GF-D8 (cell line): ENCODE results near the gene LIPM.

ENCODE experiments used
- DNase-seq: peaks from one replicate; lab custom pipeline; 2025; lab: John Stamatoyannopoulos, UW

Gene LIPM

DNA sequence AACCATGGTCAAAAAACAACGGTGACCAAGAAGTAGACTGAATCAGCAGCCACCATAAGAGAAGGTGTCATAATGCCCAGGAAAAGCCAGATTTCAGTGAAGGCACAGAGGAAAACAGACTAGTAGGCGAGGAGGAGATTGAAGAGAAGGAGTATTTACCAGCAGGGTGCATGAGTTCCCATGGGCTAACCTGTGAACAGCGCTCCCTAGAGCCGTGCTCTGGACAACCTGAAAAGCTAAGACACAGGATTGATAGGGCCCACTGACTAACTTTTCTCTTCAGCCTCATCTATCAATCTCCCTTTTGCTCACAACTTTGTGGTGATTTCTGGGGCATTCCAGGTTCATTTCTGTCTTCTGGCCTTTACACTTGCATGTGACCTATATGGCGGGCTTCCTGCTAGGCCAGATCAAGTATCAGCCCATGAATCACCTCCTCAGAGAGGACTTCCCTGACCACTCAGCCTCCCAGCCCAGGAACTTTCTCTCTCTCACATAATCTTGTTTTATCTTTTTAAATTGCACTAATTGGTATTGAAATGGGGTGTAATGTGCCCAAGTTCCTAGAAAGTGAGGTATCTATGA lies 36.3 kb downstream of the LIPM start:
- DNase-seq: no peak

DNA sequence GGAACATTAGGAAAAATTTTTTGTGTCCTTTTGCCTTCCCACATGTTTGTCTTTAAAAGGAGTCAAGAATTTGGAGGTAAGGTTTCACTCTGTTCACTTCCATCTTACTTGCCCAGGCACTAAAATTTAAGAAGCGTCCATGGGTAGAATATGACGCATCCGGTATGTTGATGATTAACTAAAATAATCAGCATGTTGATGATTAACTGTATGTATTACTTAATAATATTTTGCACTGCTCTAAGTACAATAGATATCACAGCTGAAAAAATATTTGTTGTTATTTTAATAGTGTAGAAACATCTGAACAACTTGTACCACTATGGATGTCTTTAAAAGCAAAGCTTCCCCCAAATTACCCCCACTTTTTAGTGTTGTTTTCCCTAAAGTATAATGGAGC lies 37.6 kb downstream of the LIPM start:
- no peak for DNase-seq

DNA sequence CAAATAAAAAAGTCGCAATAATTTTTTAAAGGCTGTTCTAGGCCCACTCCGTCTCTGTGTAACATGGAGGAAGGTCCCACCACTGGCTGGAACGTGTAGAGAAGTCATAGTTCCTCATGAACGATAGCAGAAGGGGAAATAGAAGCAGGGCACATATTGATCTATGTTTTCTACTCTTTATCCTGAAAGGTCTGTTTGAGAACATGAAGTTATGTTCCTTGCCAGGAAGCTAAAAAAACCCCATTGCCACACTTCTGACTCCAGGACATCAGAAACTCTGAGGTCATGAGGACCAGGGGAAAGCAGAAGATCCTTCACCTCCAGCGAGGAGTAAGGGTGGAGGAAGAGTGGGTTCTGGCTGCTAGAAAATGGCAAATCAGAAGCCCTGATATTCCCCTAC lies 38.4 kb downstream of the LIPM start:
- DNase-seq: no peak

DNA sequence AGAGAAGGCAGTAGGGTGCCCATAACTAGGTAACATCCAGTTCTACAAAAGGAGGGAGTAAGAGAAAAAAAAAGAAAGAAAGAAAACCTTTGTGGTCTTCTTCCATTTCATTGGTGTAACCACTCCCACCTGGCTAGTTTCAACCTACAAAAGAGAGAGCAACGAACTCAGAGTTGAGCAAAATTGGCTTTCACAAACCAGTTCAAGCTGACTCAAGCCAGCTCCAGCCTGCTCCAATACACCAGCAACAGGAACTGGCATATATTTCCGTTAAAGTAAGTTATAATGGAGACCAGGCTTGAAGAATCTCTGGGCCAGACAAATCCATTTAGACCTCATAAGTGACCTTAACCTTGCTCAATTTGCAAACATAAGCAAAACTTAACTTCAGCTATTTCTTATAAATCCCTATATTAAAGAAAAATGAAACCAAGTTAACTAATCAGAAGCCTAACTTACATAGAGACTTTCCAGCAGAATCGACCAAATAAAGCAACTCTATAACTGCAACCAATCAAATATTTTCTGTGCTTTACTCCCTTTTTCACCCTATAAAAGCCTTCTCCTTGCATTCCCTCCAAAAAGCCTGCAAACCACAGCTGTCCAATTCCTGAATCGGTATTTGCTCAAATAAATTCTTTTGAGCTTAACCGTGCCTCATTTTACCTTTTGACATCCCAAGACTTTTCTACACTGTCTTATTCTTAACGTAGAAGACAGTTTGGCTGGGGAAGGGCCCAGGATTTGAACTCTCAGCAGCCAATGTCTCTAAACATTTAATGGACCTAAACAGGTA lies 39.0 kb downstream of the LIPM start:
- DNase-seq: no peak

DNA sequence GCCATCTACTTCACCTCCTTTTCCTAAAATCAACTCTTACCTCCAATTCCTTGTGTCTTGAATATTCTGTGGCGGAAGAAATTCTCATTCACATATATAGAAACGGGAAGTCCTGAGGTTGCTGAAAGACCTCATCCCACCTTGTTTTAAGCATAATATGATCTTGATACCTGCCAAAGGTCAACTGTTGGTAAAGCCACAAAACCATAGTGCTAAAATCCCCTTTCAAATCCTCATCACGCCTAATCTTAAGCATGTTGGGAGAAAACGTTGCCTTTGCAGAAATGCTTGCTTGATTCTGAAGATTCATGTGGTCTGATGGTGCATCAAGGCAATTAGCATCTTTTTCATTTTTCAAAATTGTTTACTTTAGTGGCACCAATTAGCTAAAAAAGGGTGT lies 40.6 kb downstream of the LIPM start:
- no peak for DNase-seq

DNA sequence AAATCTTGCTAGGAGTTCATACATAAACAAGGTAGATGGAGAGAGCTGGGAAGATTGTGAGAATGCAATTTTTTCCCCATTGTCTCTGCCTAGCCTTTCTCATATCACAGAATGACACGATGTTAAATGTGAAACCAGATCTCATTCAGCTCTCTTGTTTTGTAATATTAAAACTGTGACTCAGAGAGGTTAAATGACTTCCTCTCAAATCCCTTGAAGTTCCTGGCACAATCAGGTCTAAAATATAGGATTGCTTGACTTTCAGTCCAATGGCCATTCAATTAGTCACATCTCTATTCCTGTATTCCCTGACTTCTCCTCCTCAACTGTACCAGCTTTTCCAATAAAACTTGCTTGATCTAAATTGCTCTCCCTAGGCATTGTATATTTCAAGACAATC lies 46.0 kb downstream of the LIPM start:
- DNase-seq: no peak

DNA sequence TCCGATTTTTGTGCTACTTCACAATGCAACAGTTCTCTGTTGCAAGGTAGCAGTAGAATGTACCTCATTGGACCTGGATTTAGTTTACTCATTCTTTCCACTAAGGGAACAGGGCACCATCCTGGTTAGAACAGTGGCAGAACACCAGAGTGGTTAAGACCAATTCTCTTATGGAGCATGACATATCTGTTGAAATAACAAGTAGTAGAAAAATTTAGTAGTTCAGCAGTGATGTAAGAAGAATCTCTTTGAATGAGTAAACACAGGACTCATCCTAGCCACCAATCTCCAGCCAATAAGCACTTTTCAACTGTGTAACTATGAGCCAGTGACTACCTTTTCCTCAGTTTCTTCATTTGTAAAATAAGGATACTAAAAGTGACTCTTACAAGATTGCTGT lies 46.7 kb downstream of the LIPM start:
- no peak for DNase-seq

DNA sequence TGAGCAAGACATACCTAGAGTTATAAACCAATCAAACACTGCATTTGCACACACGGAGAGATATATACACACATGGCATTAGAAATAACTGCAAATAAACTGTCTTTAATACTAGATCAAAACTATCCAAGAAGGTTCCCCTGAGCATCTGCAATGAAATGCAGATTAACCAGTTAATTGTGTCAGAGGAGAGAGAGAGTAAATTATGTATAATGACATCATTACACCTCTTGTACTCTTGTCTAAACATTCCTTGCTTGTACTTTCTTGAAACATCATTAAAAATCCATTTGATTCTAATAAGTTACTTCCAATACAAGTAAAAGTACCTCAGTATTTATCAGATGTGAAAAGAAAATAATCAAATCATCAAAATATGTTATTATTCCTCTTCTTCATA lies 48.2 kb downstream of the LIPM start:
- no peak for DNase-seq

DNA sequence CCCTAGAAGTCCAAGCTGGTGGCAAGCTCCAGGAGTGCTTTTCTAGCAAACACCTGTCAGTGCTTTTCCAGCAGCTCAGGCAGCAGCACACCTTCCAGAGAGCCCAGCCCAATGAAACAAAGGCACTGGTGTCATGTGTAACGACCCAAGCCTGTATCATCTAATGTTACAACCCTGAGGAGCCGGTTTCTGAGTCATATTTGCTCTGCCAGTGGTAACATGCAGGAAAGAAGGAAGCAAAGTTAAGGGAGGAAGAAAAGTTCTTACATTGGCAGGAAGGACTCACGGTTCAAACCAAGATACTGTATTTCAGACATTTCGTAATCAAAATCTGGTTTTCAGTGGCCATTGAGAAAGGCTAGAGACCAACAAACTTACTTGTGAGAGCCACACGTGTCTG lies 49.2 kb downstream of the LIPM start, which contains the start of gene ANKRD22:
ANKRD22 (minus strand) TSS at position 139 of the 400 bp plus-strand sequence. CDS start 237 bp downstream, outside the sequence.
- peak; percentile 73 for DNase-seq

DNA sequence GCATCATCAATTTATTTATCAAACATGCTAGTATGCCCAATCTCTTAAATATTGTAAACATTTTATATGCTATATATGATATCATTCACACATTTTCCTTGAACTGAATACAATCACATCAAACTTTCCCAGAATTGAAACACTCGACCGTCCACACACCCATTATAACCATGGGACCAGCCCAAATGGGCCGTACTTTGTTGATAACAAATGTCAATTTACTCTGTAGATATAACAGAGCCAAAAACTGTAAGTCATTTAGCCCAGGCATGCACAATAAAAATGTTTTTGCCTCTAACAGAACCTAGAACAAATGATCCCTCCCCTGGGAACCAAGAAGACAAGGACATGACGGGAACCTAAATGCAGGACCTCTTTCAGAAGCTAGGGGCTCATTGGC lies 49.8 kb downstream of the LIPM start:
- DNase-seq: no peak

DNA sequence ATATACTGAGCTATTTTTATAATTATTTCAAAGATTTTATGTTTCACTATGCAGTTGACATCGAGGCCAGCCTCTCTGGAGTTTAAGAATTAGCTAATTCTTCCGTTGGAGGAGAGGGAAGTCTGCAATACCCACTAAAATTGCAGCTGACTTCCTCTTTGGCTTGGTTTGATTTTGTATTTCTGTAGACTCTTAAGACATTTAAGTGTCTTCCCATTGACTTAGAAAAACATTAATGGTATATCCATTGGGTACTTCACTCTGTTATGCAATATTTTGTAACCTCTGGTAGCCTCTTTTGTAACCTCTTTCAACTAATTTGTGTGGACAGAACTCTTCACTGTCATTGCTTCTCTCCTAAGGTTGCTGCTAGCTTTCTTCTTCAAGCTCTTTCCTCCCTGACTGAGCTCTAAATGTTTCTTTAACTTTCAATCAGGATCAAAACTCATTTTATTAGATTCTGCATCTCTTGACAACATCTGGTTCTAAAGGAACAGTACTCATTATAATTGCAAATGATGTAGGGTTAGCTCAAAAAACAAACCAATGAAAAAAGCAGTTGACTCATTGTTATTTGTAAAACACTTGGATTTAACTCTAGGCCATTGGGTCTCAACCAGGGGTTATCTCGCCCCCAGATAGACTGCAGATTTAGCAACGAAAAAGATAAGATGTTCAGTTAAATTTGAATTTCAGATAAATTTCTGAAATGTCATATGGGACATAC lies 50.8 kb downstream of the LIPM start:
- peak; percentile 85 for DNase-seq

DNA sequence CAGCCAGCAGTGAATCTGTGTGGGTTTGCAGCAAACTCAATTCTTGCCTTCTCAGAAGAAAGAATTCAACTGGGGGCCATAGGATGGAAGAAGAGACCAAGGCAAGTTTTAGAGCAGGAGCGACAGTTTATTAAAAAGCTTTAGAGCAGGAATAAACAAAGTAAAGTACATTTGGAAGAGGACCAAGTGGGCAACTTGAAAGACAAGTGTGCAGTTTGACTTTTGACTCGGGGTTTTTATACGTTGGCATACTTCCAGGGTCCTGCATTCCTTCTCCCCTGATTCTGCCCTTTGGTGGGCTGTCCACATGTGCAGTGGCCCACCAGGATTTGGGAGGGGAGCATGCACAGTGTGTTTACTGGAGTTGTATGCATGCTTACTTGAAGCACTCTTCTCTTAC lies 52.2 kb downstream of the LIPM start:
- DNase-seq: no peak

DNA sequence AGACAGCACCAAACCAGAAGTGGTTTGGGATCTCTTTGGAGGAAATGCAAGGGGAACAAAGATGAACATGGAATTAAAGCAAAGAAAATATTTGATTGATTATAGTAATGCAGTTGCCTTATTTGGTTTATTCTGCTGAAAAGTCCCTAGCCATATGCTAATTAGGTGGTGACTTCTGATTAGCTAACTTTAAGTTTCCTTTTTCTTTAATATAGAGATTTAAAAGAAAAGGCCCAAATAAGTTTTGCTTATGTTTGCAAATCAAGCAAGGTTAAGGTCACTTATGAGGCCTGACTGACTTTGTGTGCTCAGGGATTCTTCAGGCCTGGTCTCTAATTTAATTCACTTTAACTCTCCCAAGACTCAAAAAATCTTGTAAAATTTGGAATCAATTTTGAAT lies 55.3 kb downstream of the LIPM start:
- DNase-seq: no peak

DNA sequence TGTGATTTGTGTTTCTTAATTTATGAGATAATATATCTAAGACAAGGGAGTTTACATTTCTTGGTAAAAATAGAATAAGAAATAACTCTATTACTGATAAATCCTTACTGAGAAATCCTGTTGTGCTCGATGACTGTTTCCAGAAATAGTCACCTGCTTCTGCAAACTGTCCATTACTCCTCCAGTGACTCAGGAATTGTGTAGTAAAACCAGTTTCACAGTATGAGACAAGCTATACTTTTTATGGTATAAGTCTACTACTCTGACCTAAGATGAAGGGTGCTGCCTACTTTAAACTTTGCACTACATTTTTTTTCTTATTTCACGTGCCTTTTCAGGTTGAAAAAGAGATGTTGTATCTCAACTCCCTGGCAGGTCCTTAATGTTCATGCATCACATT lies 56.0 kb downstream of the LIPM start:
- no peak for DNase-seq

DNA sequence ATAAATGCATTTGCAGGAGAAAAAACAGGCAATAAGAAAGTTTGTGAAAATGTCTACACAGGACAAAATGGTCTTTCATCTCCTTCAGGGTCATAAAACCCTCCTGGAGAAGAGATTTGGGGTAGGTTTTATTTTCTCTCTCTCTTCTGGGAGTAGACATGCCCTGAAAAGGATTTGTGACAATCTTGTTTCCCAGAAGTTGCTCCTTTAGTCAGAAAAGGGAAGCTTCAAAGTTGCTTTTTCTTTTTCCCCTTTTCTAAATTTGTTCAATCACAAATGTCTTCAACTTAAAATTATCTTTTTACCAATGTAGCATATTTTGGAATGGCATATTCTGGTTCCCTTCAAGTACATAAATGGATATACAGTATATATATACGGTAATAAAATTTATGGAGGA lies 58.5 kb downstream of the LIPM start:
- no peak for DNase-seq

DNA sequence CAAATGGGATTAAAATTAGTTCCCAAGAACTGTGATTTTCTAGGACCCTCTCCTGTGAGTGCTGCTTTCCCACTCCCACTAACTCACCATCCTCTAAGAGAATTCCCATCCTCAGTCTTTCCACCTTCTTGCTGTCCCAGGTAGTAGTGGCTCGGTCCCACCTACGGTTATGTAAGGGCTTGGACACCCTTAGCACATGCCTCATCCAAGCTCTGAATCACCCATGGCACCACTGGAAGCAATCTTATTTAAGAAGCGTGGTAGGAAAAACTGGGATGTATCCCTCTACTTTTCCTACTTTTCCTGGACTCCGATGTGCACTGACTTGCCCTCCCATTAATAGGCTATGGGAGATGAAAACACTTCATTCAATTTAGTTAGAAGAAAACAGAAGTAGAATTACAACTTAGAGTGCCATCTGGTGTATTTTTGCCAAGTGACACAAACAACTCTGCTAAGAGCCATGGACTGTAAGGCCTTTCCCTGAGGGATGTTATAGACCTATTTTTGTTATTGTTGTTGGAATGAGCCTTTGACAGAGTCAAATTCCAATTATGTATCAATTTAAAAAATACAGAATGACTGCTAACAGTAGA lies 62.8 kb downstream of the LIPM start:
- DNase-seq: no peak

DNA sequence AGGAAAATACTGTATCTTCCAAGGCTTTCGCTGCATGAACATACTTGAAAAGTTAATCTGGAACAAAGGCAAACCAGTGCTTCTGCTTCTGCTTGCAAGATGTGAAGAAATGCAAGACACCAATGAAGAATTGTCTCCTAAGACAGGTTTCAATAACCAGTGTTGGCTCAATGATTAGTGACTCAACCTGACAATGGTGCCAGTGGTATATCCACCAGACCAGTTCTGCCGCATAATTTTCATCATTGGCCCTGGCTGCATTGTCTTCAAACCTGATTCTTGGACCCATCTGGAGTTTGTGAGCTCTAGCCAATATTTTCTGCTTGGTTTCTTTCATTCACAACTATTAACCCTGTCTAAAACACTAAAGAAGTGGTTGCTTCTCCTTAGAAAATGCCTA lies 63.9 kb downstream of the LIPM start:
- no peak for DNase-seq

DNA sequence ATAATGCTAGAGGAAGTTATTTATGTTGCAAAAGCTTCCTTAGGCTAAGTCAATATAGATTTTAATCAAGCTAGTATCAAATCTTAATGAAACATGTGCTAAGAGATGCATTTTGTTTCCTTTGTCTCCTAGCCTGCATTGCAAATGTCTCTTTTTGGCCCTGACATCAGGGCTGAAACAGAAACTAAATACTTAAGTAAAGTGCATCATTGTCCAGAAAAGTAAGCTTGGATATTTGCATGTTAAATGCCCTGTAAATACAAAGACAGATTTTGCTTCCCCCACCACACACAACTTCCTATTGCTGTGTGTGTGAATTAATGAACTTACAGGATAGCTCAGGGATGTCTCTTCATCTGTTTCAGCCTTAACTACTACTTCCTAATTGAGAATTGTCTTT lies 67.6 kb downstream of the LIPM start:
- no peak for DNase-seq
